Transverse colon (tissue), 4 donors: ENCODE data around the gene TMEM132E. TPM values are rescaled to one million over a fixed set of nuclear protein-coding genes. Genes with fewer than 3 reads are reported as not detected.
A peak's percentile ranks its signal among the peaks of the same experiment; 100 is the strongest.
"Not testable (repeated sequence)": the region's sequence is repeated elsewhere in the genome, so short reads cannot be mapped to it uniquely, and the experiment has no call there.

Source experiments
- DNase-seq: peaks from one replicate; pipeline ENCODE4 v3.0.0-alpha.2; 2019
- H3K27ac ChIP-seq, 4 donors: fragments of 200-600 bp; sonication (generic); 2 replicates each; pipeline ENCODE4 v1.5.1; 2016 to 2018; ENCODE audit warnings: inconsistent platforms in 4 of 4
- H3K27me3 ChIP-seq: fragments of 200-600 bp; sonication (generic); 2 replicates; pipeline ENCODE4 v1.5.1; 2017; ENCODE audit warnings: inconsistent platforms
- H3K36me3 ChIP-seq, 4 donors: fragments of 200-600 bp; sonication (generic); 2 replicates each; pipeline ENCODE4 v1.5.1; 2017 to 2019; ENCODE audit warnings: inconsistent platforms in 4 of 4
- H3K4me1 ChIP-seq, 4 donors: fragments of 200-600 bp; sonication (generic); 2 replicates each; pipeline ENCODE4 v1.5.1; 2017 to 2020; ENCODE audit warnings: inconsistent platforms in 4 of 4
- H3K4me3 ChIP-seq, 4 donors: fragments of 200-600 bp; sonication (generic); 1 replicate in 1 of 4; 2 replicates in 3 of 4; pipeline versions ENCODE4 v1.5.1 to v1.6.1; 2017 to 2019; ENCODE audit warnings: inconsistent platforms in 4 of 4
- H3K9me3 ChIP-seq, 2 donors: fragments of 200-600 bp; sonication (generic); 2 replicates each; pipeline ENCODE4 v1.5.1; 2017 to 2019; ENCODE audit warnings: inconsistent platforms in 2 of 2
- EP300 ChIP-seq: sonication (generic); formaldehyde crosslinking; IDR thresholded peaks from one replicate; pipeline ENCODE4 v1.6.1; 2017; ENCODE audit warnings: antibody characterized with exemption, low read depth
- POLR2A ChIP-seq: fragments of 450-650 bp; IDR thresholded peaks from one replicate; pipeline ENCODE4 v1.6.1; 2016; ENCODE audit warnings: antibody characterized with exemption, mild to moderate bottlenecking, moderate library complexity
- POLR2AphosphoS5 ChIP-seq, 3 donors: sonication (generic); formaldehyde crosslinking; IDR thresholded peaks; one replicate each; pipeline ENCODE4 v1.6.1; 2016; ENCODE audit warnings: antibody characterized with exemption in 3 of 3
- WGBS, 2 donors: methylation state at CpG; one replicate each; pipeline ENCODE4 v1.1.5; 2018; ENCODE audit warnings: low coverage in 1 of 2; 5-methylcytosine and 5-hydroxymethylcytosine counted together
- in situ Hi-C, 4 donors: fragments of 200-750 bp; cut with MboI; loops; one replicate each; pipeline versions ENCODE4 v1.15.0 to v1.15.1; 2017; ENCODE audit warnings: low sequenced_read_pairs in 3 of 4, low pct_ligation_motif_present in 1 of 4, low pct_unique_long_range_greater_than_20kb in 1 of 4
- intact Hi-C: fragments of 100-400 bp; cut with DNase I; formaldehyde crosslinking; loops from one replicate; pipeline ENCODE4 v1.15.1; 2023; ENCODE audit warnings: low total_unique reads
- total RNA-seq, 4 donors: library from RNA; depleted of rRNA; stranded (reverse); fragments of >200 nt; gene quantifications; one replicate each; pipeline ENCODE4 v1.1.0, GENCODE V29; 2016
- TF ChIP-seq, protein P1 (sequence below), 5 experiments: fragments of 200-600 bp in 3 of 5; fragments of 450-650 bp in 2 of 5; sonication (generic) in 3 of 5; IDR thresholded peaks; 1 replicate in 2 of 5; 2 replicates in 3 of 5; pipeline ENCODE4 v1.5.1; 2016 to 2017; ENCODE audit warnings: antibody characterized with exemption in 5 of 5, inconsistent platforms in 3 of 5, mild to moderate bottlenecking in 2 of 5, moderate library complexity in 1 of 5

Gene TMEM132E
- total RNA-seq, 4 donors from 2014 or later: not detected

DNA sequence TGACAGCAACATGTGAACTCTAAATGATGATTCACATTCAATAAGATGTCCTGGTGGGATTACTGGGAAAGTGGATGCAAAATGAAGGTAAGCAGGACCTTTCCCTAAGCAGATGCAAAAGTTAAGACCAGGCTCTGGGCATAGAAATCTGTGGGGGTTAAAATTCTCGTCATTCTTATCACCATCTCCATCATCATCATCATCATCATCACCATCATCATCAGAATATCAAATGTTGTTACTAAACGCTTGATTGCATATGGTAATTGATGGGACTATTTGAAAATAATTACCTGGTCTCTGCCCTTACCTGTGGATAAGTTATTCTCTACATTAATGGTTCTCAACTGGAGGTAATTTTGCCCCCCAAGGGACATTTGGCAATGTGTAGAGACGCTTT, 41.9 kb upstream of the TMEM132E start:
- in situ Hi-C loops (loop anchor here in 3 of 4 donors (10.0 to 25.0 kb wide), 4 partner anchors 100 to 587 kb away; partner anchors contain the start of genes FNDC8 (in 3 of the 3) and RAD51D (in 1 of the 3)), intact Hi-C loops (no loop called here)
- no peak for DNase-seq
- TF ChIP-seq POLR2AphosphoS5 (IDR thresholded peaks at IDR 0.05): no peak
- TF ChIP-seq, protein P1, sequence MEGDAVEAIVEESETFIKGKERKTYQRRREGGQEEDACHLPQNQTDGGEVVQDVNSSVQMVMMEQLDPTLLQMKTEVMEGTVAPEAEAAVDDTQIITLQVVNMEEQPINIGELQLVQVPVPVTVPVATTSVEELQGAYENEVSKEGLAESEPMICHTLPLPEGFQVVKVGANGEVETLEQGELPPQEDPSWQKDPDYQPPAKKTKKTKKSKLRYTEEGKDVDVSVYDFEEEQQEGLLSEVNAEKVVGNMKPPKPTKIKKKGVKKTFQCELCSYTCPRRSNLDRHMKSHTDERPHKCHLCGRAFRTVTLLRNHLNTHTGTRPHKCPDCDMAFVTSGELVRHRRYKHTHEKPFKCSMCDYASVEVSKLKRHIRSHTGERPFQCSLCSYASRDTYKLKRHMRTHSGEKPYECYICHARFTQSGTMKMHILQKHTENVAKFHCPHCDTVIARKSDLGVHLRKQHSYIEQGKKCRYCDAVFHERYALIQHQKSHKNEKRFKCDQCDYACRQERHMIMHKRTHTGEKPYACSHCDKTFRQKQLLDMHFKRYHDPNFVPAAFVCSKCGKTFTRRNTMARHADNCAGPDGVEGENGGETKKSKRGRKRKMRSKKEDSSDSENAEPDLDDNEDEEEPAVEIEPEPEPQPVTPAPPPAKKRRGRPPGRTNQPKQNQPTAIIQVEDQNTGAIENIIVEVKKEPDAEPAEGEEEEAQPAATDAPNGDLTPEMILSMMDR (IDR thresholded peaks at IDR 0.05): no peak
- TF ChIP-seq EP300: no peak
- no peak for TF ChIP-seq POLR2A
- H3K4me3 ChIP-seq: no peak overlapping the region
- H3K9me3 ChIP-seq: no peaks in the 10 kb centered on the region
- no peaks in the 10 kb centered on the region for H3K4me1 ChIP-seq
- H3K27me3 ChIP-seq: peaks cover 20% of the 10 kb centered on the region
- 39 to 46% methylated on average over 2 to 3 of the region's 3 CpGs for WGBS, 2 donors
- no peaks in the 10 kb centered on the region for H3K36me3 ChIP-seq
- H3K27ac ChIP-seq: no peak overlapping the region

- not testable (repeated sequence) for H3K4me1 ChIP-seq
Observed at GRCh38 chr17:34538582-34538981, 40.8 kb upstream of the TMEM132E start.

DNA sequence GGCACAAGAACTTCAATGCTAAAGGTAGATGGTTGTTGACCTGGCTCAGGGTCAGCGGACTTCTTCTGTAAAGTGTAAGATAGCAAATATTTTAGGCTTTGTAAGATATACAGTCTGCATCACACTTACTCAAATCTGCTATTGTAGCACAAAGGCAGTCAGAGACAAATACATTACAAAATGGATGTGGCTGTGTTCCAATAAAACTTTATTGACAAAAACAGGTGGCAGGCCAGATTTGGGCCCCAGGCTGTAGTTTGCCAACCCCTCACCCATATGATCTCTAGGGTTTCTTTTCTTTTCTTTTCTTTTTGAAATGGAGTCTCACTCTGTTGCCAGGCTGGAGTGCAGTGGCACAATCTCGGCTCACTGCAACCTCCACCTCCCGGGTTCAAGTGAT, 39.5 kb upstream of the TMEM132E start:
- Histone ChIP-seq H3K4me1 (no peaks in the 10 kb centered on the region), H3K27me3 (peaks cover 24% of the 10 kb centered on the region), H3K9me3 (no peaks in the 10 kb centered on the region), H3K4me3 (no peak overlapping the region), H3K27ac (no peak overlapping the region), H3K36me3 (no peaks in the 10 kb centered on the region)
- TF ChIP-seq POLR2A: no peak
- no peak for TF ChIP-seq EP300
- no peak for TF ChIP-seq POLR2AphosphoS5 (IDR thresholded peaks at IDR 0.05)
- TF ChIP-seq, protein P1 (IDR thresholded peaks at IDR 0.05): no peak
- 59 to 93% methylated on average over 2 to 3 of the region's 3 CpGs for WGBS, 2 donors
- intact Hi-C loops: no loop called here
- DNase-seq: no peak
- in situ Hi-C loops: loop anchor here in 3 of 4 donors (10.0 to 25.0 kb wide), 4 partner anchors 103 to 585 kb away; partner anchors contain the start of genes FNDC8 (in 3 of the 3) and RAD51D (in 1 of the 3)

More at GRCh38 chr17:34538582-34538981, 40.8 kb upstream of the TMEM132E start:
- H3K9me3 ChIP-seq, intact Hi-C loops, H3K36me3 ChIP-seq, H3K27ac ChIP-seq, H3K4me3 ChIP-seq, DNase-seq: not testable (repeated sequence)
- H3K27me3 ChIP-seq: peaks cover 24% of the 10 kb centered on the region
- in situ Hi-C loops: loop anchor here in 3 of 4 donors (10.0 to 25.0 kb wide), 4 partner anchors 101 to 586 kb away; partner anchors contain the start of genes FNDC8 (in 3 of the 3) and RAD51D (in 1 of the 3)
- whole genome bisulfite sequencing, 2 donors: 64% methylated on average over 2 of the region's 2 CpGs; no CpG with 5 or more reads in 1 of the 2 donors

DNA sequence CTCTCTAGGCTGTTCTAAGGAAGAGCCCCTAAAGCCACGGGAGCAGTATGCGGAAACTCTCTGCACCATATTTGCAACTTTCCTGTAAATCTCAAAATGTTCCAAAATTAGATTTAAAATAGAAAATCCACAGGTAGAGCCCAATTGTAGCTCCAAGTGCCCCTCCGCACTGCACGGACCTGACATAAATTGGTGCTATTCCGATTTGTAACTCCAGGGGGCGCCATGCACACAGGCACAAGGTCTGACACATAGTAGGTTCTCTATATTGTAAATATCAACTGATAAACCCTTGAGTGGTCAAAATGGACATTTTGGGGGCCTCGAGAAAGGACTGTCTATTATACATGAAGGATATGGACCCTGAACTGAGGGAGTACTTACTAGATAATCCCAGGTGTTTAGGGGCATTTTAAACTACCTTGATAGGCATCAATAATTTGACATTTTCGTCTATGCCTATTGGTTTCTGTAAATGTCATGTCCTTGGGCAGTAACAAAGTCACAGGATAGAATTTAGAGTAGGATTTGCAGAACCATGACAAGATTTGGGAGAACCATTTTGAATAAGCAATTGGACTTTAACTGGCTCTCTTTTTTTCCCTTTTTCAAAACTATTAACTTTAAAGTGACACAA, 36.6 kb upstream of the TMEM132E start:
- Histone ChIP-seq H3K4me1 (no peaks in the 10 kb centered on the region), H3K9me3 (no peaks in the 10 kb centered on the region), H3K4me3 (no peak overlapping the region), H3K36me3 (no peaks in the 10 kb centered on the region), H3K27me3 (peaks cover 24% of the 10 kb centered on the region), H3K27ac (no peak overlapping the region)
- TF ChIP-seq, protein P1 (IDR thresholded peaks at IDR 0.05): peak; percentile 65 to 77 (median 75)
- TF ChIP-seq POLR2A (no peak), EP300 (no peak), POLR2AphosphoS5 (IDR thresholded peaks at IDR 0.05) (no peak)
- WGBS, 2 donors: 6 to 9% methylated on average over 7 to 8 of the region's 8 CpGs
- intact Hi-C loops (loop anchor here (1.0 to 2.0 kb wide), 2 partner anchors 95 to 578 kb away; partner anchors contain the start of gene FNDC8), in situ Hi-C loops (loop anchor here in 1 of 4 donors (25.0 kb wide), 3 partner anchors 106 to 569 kb away; partner anchors contain the start of genes FNDC8 and RAD51D)
- DNase-seq: peak; percentile 25
